GM18498 (cell line): ENCODE results near the gene TPM2.
A peak's percentile ranks its signal among the peaks of the same experiment; 100 is the strongest.

Experiments used
- ATAC-seq: cut with Tn5 transposase; IDR thresholded peaks from one replicate; pipeline ENCODE4 v1.9.1; 2021; ENCODE audit warnings: mild to moderate bottlenecking, moderate library complexity; ENCODE audit not compliant: unreplicated experiment

Gene TPM2

DNA sequence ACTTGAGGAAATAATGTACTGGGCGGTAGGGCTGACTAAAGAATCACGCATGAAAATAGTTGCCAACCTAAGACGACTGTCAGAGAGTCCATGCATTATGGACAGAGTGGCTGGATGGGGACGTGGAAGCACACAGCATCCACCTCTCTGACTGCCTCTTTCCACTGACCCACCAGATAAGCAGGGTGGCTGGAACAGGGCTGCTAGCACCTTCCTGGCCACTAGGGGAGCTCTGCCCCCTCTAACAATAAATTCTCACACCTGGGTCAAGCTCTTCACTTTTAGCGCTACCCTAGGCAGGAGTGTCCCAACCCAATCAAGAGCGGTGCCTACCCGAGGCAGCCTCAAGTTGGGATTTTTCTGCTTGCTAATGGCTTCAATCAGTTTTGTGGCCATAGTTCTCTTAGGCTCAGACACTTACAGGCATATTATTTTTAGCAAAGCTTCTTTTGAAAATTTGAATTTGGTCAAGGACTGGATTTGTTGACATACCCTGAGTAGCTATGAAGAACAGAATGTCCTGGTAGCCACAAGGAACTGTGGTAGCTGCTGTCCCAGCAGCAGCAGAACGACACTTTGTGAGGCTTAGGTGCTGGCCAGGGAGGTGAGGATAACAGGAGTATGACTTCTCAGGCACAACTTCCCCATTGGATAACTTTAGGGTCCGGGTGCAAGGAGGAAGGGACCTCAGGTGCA is 6.9 kb upstream of the TPM2 start:
- ATAC-seq: peak; percentile 82

DNA sequence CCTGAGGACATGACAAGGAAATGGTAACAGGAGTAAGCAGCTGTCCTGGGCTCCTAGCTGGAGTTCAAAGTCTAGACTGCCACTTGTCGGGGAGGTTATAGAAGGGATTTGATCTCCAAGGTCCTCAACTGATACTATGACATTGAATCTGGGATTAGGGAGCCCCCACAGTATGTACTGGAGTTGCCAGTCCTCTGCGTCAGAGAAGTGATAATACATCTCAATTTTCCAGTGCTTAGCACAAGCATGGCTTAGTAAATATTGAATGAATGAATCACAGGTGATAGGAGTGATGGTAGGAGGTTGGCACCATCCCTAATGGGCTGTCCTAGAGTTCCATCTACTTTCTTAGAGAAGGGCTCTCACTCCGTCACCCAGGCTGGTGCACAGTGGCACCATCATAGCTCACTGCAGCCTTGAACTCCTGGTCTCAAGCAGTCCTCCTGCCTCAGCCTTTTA is 6.2 kb upstream of the TPM2 start:
- no peak for ATAC-seq

DNA sequence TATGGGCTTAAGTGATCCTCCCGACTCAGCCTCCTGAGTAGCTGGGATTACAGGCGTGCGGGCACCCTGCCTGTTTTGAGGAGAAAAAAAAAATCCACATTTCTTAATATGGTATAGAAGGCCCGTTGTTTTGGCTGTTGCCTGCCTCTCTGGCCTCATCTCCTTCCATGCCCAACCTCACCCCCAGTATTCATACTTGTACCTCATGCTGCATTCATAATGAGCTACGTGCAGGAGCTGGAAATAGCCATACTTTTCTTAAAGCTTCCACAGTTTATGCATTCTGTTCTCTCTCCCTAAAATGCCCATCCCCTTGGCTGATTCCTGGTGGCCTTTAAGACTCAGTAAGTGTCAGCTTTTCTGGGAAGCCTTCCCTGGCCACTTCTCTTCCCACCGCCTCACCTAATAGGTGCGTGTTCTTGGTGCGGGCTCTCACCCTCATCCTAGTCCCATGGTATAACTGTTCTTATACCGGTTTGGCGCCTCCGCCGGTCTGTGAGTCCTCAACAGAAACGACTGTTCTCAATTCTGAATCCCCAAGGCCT is 2.1 kb upstream of the TPM2 start:
- no peak for ATAC-seq

DNA sequence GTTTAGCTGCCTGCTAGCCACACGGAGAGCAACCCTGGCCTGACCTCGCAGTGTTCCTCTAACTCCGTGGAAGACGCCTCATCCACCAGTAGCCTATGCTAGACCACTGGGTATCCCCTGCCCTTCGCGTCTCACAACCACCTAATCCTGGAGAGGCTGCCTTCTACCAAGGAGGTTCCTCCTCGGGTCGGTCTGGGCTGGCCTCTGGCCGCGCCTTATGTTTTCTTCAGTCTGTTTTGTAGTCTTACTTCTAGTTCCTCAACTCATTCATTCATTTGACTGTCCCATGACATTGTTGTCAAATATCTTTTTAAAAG is 1.6 kb upstream of the TPM2 start:
- ATAC-seq: no peak

DNA sequence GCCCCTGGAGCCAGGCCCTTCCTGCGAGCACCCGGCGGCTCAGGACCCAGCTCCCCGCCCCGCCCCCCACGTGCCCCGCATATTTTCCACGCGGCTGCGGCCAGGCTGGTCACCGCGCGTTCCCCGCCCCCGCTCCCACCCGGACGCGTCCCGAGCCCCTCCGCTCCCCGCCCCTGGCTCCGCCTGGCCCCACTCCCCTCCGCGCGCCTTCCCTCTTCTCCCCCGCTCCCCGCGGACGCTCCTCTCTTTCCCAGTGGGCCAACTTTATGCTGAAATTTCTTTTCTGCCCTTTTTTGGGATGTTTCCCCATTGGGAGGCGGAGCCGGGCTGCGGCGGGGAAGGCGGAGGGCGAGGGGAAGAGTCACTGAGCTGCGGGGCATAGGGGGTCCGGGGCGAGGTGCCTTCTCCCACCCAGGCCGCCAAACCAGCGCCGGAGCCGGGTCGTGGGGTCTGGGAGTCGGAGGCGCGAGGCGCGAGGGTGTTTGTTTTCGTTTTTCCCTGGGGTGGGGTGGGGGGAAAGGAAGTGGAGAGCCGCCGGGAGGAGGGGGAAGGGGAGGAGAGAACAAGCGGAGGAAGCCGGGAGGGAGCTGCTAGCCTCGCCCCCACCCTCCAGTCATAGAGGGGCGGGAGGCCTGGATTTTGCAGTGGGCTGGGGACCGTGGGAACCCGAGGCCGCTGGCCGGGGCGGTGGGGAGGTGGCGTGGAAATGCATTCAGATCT is 1.0 kb upstream of the TPM2 start:
- ATAC-seq: no peak

DNA sequence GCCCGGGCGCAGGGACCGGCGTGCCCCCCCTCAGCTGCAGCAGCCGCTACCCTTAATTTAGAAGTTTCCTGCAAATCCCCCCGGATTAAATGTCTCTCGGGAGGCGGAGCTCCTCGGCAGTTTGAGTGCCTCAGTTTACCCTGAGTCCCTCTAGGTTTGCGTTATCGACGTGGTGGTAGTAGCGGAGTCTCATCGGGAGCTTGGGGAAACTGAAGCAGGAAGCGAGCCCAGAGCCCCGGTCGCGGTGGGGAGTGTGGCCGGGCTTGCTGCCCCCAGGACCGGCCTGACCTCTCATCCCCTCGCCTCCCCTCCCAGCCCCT is 529 bp upstream of the TPM2 start:
- ATAC-seq: no peak

DNA sequence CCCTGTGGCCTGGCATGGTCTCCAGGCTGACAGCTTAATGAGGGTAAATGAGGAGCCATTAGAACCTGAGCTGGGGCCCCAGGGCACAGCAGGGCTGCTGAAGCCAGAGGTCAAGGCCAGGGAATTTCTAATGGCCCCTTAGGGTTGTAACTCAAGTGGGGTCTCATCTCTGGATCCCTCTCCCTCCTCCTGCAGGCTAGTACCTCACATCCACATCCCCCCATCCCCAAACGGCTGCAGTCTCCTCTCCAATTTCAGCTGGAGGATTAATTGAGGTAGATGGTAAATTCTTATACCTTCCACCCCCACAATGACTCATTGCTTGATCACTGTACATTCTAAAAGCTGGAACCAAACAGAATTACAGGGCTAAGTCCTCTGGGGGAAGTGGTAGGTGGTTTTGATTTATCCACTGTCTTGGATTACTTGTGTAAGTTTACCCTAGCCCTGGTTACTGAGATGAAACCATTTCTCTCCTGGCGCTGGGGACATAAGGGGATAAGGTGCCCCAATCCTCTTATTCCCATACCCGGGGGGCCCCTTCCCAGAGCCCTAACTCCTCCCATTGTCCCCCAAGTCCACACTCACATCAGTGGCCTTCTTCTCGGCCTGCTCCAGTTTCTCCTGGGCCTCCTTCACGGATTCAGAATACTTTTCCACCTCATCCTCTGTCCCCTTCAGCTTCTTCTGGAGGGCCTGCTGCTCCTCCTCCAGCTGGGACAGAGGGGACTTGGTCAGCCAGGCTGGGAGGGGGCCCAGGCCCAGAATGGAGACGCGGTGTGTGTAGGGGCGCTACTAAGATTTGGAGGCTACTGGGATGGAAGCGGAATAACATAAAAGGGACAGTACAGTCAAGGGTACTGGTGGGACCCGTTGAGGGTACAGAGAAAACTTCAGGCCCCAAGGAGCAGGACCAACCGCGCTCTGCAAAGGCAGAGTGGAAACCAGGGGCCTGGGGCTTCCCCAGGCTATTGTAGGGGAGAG is 875 bp downstream of the TPM2 start:
- ATAC-seq: no peak

DNA sequence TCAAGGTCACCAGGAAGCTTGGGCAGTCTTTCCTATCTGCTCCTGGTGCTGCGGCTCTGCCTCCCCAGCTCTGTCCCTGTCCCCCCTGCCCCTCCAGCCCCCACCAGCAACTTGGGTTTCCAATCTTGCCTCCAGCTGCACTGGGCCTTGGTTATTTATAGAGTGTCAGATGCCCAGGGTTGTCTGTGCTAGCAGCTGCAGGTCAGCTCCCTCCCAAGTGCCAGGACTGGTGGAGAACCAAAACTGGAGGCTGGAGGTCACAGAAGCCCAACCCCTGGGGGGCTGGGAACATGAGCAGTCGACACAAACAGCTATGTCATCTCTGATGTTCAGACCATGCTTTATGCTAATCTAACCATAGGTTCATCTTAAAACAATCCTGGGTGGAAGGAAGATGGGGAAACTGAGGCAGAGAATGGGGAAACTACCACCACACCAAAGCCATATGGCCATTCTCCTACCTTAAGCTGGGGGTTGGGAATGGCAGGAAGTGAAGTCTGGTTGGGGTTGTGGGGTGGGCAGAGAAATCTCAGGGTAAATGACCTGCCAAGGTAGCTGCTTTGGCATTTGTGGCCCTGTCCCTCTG is 1.7 kb downstream of the TPM2 start:
- no peak for ATAC-seq

DNA sequence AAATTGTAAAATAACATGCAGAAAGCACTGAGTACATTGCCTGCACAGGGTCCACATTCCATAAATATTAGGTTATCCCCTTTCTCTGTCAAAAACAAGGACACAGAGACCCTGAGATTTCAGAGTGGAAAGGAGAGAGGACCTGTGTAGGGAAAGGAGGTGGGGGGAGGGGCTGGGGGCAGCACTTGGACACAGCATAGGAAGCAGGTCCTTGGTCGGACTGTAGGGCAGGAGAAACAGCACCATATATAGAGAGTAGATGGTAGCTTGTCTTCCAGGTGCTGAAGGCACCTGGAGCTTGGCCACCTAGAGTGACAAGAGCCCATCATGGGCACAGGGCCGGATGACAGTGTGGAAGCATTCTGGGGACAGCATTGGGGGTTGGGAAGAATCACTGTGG is 2.4 kb downstream of the TPM2 start:
- ATAC-seq: no peak

DNA sequence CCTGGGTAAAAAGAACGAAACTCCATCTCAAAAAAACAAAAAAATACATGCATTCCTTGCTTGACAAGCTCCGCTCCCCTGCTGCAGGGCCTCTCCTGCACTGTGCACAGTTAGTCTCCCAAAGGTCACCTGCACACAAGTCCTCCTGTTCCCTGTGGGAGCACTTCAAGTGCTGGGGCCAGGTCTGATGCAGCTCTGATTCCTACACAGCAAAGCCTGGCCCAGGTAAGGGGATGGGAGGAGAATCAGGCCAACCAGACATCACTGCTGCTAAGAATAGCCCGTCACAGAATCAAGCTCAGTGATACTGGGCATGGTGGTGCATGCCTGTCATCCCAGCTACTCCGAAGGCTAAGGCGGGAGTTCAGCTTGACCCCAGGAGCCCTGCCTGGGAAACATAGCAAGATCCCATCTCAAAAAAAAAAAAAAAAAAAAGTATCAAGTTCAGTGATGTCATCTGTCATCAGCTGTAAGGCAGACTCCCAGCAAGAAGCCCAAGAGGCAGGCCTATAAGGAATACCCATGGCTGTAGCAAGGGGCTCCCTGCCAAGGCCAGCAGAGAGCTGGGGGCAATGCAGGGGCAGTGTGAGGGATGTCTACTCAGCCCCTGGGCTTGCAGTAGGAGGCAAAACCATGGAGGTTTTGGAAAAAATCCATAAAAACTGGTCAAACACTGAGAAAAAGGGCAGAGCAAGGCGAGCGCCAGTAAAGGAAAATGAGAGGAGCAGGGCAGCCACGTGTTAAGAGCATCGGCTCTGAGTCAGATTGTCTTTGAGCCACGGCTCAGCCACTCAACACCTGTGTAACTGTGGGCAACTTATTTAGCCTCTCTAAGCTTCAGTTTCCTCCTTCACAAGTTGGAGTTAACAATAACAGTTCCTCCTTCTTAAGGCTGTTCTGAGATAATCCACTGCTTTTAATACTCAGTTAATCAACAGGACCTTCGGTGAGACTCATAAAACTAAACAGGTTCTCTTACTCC is 3.2 kb downstream of the TPM2 start:
- no peak for ATAC-seq

DNA sequence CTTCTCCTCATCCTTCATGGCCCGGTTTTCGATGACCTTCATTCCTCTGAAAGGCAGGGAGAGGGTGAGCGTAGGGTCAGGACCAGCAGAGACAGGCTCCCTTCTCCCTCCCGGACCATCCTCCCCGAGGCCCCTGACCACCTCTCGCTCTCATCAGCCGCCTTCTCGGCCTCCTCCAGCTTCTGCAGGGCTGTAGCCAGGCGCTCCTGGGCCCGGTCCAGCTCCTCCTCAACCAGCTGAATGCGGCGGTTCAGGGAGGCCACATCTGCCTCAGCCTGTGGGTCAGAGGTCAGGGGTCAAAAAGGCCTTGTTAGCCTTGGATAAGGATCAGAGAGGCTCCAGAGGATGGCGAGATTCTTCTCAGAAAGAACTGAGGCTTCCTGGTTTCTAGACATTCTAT is 4.2 kb downstream of the TPM2 start:
- ATAC-seq: no peak

DNA sequence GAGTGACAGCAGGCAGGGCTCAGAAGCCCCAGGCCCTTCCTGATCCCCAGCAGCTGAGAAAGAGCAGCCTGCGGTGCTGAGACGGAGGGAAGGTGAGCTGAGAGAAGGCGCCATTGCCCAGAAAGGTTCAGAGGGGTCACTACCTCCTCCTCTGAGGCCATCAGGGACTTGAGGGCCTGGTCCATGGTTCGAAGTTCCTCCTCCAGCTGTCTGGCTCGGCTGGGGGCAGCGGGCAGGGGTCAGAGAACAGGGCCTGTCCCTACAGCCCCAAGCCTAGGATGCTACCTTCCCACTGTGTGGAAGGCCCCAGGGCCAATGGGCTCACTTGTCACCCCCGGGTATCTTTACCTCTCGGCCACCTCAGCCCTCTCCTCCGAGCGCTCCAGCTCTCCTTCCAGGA is 4.8 kb downstream of the TPM2 start:
- ATAC-seq: no peak

DNA sequence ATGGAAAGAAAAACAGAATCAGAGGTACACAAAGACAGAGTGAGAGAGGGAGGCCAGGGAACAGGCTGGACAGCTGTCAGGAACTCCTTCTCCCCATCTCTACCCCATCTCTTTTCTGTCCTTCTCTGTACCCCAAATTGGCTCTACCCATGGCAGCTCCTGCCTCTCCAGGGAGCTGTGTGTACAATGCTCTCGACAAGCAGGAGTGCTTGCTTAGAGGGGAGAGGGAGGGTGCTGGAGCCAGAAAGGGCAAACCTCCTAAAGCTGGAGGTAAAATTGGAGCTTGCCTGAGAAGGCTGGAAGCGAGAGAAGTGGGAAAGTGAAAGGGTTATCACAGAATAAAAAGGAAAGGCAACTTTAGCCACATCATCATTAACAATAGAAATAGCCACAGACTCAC is 6.4 kb downstream of the TPM2 start:
- no peak for ATAC-seq

DNA sequence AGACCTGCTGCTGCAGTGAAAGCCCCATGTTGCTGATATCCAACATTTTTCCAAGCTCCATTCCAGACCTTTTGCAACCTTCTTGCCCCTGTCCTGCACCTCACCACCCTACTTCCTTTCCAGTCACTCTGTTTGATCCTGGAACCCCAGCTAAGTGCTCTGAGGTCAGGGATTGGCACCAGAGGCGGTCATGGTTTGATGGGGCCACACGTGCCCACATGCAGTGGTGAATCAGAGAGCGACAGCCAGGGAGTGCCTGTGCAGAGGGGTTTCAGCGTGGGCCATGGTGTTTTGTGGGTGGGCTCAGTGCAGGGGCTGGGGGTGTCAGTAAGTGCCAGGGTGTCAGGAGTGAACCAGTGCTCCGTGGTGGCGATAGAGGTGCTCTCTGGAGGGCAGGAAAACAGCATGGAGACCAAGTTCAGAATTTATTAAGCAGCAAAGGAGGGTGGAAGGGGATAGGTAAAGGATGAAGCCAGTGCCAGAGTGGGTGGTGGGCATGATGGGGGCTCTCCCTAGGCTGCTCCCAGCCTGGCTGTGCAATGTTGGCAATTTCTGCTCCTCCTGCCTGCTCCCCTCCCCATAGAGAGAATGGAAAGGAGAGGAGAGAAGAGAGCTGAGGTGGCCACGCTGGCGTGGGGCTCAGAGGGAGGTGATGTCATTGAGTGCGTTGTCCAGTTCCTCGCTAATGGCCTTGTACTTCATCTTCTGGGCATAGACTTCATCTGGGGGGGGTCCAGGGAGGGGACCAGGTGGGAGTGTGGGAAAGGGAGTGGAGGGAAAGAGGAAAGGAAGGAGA is 7.0 kb downstream of the TPM2 start:
- ATAC-seq: no peak

DNA sequence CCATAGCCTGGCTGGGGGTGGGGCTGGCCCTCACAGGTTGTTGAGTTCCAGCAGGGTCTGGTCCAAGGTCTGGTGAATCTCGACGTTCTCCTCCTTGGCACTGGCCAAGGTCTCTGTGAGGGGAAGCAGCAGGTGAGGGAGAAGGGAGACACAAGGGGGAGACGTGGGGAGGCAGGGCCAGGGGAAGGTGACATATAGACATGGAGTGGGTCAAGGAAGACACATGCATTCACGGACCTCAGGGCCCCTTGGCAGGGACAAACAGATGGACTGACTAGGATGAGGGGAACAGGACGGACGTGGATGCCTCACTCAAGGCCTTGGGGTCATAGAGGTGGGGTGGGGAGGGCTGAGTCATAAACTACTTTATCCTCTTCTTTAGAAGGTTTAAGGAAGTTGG is 7.7 kb downstream of the TPM2 start:
- ATAC-seq: no peak

DNA sequence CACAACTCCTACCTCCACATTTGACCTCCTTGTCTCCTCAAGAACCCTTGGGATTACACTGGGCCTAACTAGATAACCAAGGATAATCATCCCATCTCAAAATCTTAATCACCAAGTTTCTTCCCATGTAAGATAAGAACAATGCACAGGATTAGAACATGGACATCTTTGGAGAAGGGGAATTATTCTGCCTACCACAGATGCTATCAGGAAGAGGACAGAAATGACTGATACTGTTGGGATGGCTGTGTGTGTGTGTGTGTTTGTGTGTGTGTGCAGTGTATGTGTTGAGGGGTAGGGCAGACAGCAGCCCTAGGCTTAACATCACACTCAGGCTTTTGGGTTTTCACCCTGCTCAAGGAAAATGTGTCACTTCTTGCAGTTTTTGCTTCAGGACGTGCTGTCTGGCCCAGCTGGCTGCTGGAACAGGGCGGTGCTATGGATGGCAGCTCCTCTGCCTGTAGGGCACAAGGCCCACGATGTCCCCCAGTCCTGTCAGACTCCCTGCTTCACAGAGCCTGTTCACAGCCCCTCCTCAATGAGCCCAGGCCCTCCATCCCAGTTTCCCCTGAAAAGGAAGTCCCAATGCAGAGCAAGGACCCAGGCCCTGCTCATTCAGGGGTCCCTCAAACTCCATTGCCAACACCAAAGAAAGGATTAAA is 8.3 kb downstream of the TPM2 start:
- ATAC-seq: no peak

DNA sequence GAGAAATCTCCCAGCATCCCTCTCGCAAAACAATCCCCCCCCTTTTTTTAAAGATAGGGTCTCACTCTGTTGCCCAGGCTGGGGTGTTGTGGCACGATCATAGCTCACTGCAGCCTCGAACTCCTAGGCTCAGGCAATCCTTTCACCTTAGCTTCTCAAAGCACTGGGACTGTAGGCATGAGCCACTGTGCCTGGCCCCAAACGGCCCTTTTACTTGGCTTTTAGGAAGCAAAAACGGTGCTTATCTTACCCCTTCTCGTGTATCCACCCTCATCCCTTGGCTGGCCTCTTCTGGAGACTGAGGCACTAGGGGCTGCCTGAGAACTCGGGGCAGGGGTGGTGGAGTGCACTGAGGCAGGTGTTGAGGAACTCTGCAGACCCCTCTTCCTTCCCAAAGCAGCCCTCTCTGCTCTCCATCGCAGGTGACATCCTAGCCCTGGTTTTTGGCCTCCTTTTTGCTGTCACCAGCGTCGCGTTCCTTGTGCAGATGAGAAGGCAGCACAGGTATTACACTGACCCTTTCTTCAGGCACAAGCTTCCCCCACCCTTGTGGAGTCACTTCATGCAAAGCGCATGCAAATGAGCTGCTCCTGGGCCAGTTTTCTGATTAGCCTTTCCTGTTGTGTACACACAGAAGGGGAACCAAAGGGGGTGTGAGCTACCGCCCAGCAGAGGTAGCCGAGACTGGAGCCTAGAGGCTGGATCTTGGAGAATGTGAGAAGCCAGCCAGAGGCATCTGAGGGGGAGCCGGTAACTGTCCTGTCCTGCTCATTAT is 9.2 kb downstream of the TPM2 start:
- ATAC-seq: peak; percentile 52

DNA sequence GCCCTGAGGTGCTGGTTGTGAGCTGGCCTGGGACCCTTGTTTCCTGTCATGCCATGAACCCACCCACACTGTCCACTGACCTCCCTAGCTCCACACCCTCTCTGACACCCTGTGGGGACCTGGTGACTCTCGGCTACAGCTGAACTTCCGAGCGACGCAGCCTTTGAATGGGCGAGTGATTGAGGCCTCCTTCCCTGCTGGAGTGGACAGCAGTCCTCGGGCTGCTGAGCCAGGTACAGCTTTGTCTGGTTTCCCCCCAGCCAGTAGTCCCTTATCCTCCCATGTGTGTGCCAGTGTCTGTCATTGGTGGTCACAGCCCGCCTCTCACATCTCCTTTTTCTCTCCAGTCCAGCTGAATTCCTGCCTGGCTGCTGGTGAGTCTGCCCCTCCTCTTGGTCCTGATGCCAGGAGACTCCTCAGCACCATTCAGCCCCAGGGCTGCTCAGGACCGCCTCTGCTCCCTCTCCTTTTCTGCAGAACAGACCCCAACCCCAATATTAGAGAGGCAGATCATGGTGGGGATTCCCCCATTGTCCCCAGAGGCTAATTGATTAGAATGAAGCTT is 9.9 kb downstream of the TPM2 start:
- no peak for ATAC-seq
